VCaP (cell line): ENCODE results near the gene RAB37.

Source experiments
- H3K27ac ChIP-seq: fragments of 450-650 bp; 2 replicates; pipeline ENCODE4 v1.5.1; 2017
- TF ChIP-seq, protein P1 (sequence below): fragments of 450-650 bp; conservative IDR thresholded peaks from 2 replicates; pipeline ENCODE4 v1.5.1; 2017; ENCODE audit warnings: mild to moderate bottlenecking, moderate library complexity

The RAB37 gene

DNA sequence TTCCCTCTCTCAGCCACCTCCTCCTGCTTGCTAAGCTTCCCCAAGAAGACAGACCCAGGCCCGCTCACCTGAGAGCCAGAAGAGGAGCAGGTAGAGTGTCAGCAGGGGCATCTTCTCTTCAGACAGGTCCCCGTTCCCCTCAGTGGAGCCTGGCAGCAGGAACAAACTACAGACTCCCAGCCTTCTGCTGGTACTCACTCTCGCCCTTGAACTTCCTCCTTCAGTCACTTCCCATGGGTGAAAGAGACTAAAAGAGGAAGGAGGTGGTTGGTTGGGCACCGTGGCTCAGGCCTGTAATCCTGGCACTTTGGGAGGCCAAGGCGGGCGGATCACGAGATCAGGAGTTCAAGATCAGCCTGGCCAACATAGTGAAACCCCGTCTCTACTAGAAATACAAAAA, 24.3 kb upstream of the RAB37 start, which contains the start of gene CD300LF:
Gene CD300LF, minus strand, starts transcription at position 168 of the 400 bp plus-strand sequence. Its CDS starts 57 bp downstream, at position 111.
- no peak within 1 kb of the TSS for H3K27ac ChIP-seq
- TF ChIP-seq, protein P1, sequence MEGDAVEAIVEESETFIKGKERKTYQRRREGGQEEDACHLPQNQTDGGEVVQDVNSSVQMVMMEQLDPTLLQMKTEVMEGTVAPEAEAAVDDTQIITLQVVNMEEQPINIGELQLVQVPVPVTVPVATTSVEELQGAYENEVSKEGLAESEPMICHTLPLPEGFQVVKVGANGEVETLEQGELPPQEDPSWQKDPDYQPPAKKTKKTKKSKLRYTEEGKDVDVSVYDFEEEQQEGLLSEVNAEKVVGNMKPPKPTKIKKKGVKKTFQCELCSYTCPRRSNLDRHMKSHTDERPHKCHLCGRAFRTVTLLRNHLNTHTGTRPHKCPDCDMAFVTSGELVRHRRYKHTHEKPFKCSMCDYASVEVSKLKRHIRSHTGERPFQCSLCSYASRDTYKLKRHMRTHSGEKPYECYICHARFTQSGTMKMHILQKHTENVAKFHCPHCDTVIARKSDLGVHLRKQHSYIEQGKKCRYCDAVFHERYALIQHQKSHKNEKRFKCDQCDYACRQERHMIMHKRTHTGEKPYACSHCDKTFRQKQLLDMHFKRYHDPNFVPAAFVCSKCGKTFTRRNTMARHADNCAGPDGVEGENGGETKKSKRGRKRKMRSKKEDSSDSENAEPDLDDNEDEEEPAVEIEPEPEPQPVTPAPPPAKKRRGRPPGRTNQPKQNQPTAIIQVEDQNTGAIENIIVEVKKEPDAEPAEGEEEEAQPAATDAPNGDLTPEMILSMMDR, result no peak

DNA sequence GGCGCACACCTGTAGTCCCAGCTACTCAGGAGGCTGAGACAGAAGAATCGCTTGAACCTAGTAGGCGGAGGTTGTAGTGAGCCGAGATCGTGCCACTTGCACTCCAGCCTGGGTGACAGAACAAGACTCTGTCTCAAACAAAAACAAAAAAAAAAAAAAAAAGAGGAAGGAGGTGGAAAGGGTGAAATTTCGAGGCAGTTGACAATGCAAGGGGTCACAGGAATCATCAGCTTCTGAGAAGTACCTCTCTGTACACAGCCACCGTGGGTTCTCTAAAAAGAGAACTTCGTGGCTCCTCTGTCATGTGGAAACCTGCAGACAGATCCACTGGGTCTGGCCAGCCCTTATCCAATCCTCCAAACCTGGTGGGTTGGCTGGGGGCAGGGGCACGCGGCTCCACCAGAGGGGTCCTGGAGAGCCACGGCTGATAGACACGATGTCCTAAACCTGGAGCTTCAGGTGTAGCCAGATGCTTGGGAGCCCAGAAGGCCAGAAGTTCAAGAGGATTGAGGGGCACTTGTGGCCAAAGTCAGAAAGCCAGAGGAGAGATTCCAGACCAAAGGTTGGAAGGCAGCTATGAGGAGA, 23.8 kb upstream of the RAB37 start:
- TF ChIP-seq, protein P1, result no peak
- no peak overlapping the region for H3K27ac ChIP-seq

DNA sequence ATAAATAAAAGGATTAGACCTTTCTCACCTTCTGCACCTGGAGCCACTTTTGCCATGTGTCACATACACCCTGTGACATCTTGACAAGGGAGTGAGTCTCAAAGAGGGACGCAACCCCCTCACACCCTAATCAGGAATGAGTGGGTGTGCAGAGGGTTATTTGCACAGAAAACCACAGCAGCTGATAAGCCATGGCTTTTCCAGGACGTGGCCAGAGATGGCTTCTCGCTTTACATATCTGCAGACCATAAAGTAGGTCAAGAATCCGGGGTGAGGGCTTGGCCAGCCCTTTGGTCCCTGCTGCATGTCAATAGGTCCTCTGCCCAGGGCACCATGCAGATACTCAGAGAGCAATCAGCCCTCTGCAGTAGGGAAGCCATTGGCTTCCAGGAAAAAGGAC, 21.9 kb upstream of the RAB37 start:
- H3K27ac ChIP-seq, result no peak overlapping the region
- TF ChIP-seq, protein P1, result no peak

DNA sequence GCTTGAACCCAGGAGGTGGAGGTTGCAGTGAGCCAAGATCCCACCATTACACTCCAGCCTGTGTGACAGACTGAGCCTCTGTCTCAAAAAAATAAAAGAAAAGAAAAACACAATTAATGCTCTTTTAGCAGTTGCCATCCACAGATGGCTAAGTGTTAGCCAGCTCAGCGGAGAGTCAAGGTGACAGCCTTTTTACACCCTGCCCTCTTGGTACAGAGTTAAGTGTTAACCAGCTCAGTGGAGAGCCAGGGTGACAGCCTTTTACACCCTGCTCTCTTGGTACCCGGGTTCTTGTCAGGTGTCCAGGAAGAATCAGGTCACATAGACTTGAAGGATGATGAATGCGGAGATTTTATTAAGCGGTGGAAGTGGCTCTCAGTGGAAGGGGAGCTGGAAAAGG, 16.6 kb upstream of the RAB37 start:
- TF ChIP-seq, protein P1, result no peak

DNA sequence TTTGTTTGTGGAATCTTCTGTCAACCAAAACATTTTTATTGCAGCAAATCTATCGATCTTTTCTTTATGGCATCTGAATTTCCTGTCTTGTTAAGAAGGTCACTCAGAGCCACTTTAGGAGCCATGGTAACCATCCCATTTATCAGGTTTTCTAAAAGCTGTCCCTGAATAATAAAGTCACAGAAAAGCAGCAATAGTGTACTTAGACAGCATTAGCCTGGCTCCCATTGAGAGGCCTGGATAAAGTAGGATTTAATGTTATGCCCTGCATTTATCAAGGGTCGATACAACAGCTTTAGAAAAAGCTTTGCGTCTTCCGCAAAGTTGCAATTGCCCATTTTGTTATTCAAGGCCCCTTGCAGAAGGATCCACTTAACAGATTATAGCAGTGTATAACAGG, 14.3 kb upstream of the RAB37 start:
- H3K27ac ChIP-seq, result no peak overlapping the region
- TF ChIP-seq, protein P1, result no peak

More for the DNA sequence above, 16.6 kb upstream of the RAB37 start:
- H3K27ac ChIP-seq, result no peak overlapping the region

DNA sequence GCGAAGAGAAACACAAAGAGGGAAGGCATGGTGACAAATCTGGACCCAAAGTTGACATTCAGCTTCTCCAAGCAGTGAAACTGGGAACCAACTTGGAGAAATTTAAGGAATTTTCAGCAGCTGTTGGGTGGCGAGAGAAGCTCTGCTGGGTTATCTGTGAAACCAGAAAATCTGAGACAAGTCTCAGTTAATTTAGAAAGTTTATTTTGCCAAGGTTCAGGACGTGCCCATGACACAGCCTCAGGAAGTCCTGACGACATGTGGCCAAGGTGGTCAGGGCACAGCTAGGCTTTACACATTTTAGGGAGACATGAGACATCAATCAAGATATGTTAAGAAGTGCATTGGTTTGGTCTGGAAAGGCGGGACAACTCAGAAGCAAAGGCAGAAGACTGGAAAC, 13.2 kb upstream of the RAB37 start:
- H3K27ac ChIP-seq, result no peak overlapping the region
- TF ChIP-seq, protein P1, result no peak

DNA sequence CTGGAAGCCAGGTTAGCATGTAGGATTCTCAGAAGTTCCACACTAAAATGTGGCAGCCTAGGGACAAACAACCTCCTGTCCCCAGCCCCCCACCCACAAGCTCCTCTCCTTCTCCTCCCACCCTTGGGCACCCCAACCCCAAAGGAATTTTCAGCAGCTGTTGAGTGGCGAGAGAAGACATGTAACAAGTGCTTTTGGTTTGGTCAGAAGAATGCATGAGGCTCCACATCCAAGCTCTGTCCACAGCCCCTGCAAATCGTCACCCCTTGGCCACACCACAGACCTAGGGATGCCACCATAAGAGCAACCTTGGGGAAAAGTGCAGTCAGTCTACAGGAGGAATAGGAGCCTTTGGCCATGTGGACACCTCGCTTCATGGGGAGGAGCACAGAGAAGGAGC, 11.9 kb upstream of the RAB37 start:
- TF ChIP-seq, protein P1, result no peak
- H3K27ac ChIP-seq, result no peak overlapping the region
